ENCODE results near the gene JMJD4.

Gene JMJD4

DNA sequence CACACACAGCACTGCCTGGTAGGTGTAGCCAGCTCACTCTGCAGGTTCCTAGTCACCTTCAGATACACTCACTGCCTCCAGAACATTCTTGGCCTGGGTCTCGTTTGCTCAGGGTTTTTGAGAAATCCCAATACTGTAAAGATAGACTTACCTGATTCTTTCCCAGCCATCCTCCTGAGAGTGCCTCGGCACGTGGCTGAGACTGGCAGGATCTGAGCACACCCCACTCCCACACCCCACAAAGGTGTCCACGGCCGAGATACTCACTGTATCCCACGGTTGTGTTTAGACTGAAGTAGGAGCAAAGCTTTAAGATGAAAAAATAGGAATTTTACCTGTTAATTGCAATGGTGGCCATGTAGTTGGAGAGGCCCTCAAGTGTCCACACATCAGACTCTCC, 33.5 kb upstream of the JMJD4 start:
- no peak for DNase-seq

DNA sequence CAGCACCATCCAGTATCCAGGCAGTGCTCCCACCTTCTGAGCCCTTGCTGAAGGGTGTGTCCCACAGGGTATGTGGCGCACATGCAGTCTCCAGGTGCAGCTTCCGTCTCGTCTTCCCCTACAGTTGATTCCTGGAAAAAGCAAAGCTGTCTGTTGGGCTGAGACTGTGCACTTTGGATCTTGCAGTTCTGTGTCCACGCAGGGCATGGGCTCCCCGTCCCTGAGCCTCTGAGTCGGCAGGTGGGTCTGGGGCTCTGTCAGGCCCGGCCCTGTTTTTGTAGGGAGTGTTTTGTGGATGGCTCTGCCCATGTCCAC, 33.0 kb upstream of the JMJD4 start:
- DNase-seq = no peak

GRCh38 chr1:227767401-227768124, 32.5 kb upstream of the JMJD4 start:
- DNase-seq = no peak

DNA sequence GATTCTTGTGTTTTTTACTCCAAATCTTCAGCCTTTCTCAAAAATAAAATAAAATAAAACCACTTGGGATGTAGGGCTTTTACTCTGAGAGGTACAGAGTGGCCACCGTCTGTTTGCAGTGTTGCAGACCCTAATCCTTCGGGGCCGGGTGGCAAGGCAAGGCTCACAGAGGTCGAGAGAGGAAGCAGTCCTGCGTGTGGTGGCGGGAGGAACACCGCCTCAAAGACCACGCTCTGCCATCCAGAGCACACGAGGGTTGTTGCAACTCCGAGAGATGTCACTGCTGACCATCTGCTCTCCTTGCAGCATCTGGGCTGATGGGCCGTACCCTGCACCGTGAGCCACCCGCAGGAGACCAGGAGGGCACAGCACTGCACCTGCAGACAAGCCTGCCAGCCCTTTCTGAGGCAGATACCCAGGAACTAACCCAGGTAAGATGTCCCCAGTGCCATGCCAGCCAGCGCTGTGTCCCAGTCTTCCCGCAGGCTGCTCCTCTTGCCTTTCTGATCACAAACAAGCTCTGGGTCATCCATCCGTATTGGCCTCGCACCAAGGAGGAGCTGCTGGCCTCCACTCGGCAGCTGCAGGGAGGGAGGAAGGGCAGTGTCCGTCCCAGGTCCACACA, 31.7 kb upstream of the JMJD4 start:
- DNase-seq = no peak

GRCh38 chr1:227766015-227766634, 31.0 kb upstream of the JMJD4 start:
- DNase-seq = peak; percentile 40 to 47

DNA sequence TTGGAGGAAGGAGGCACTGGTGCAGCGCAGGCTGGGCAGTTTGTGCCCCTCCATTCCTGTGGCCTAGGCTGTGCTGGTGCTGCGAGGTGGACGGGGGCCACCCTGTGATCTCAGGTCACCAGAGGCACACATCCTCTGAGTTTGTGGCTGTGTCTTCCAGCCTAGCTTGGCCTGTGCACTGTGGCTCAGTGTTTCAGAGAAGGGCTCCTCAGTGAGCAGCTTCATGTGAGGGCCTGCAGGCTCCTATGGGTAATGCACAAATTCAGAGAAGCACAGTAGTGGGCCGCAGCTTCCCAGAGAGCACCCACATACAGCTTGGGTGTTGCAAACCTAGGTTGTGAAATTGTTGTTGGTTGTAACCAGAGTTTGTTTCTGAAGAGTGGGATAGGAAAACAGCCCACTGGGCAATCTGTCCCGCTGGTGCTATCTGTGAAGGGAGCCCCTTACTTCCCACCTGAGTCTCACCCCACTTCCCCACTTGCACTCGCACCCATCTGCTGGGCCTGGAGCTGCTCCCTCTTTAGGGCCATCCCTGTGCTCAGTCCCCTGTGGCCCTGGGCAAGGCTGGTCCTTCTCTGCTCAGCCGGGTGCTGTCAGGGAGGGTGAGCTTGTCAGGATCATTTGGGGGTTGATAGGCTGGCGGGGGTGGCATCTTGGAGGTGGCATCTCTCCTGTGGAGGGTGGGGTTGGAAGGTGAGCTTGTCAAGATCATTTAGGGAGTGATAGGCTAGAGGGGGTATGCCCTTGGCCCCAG, 30.3 kb upstream of the JMJD4 start:
- no peak for DNase-seq

- DNase-seq = no peak
Observed at GRCh38 chr1:227764019-227764391, 28.9 kb upstream of the JMJD4 start.

DNA sequence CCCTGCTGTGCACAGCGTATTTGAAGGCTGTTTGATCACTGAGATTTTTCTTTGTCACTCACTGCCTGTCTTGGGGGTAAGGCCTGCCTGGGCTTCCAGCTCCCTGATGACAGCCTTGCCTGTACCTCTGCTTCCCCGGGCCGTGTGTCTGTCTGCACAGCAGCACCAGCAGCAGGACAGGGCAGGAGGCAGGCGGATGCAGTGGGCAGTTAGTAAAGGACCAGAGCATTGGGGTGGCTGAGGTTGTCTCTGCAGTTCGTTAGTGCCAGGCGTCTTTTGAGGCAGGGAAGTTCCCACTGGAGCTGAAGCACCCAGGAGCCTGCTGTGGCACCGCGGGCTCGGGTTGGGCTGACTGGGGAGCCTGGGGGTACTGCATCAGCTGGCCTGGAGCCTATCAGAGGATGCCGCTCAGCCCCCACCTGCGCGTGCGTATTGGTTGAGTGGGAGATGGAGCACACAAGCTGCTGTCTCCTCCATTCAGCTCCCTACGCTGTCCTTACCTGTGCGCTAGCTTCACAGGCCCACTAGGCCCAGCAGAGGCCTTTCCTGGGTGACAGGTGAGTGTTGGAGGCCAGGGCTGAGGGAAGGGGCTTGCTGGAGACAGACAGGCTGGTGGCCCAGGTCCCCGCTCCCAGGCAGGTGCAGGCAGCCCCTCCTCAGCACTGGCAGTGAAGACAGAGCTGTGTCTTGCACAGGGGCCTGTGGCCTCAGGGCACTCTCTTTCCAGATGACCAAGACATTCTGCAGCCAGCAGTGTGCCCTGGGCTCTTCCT, 28.3 kb upstream of the JMJD4 start:
- DNase-seq = no peak

DNA sequence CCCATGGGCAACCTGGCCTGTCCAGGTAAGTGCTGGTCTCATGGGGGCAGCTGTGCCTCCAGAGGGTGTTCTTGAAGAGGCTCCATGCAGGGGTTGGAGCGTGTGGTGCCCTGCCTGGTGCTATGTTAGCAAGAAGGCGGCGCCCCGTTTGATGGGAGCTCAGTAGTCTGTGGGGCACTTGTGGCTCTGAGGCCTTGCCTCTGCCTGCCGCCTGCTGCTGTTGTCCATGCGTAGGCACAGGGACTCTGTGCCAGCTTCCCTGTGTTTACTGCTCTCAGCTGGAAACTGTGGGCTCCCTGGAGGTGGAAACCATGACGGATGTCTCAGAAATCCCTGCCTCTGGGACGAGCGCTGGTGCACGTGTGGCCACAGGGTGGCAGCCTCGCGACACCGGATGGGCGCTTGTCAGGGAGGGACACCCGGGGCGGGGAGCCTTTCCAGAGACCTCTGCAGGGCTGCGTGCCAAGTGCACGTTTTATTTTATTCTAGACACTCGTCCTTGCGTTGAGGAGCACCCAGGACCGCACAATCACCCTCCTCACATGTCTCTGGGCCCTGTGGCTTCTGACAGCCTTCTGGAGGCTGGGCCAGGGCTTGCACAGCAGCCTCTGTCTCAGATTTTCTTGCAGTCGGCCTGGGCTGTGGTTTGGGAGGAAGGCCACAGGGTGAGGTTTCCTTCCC, 27.3 kb upstream of the JMJD4 start:
- DNase-seq = peak; percentile 82

DNA sequence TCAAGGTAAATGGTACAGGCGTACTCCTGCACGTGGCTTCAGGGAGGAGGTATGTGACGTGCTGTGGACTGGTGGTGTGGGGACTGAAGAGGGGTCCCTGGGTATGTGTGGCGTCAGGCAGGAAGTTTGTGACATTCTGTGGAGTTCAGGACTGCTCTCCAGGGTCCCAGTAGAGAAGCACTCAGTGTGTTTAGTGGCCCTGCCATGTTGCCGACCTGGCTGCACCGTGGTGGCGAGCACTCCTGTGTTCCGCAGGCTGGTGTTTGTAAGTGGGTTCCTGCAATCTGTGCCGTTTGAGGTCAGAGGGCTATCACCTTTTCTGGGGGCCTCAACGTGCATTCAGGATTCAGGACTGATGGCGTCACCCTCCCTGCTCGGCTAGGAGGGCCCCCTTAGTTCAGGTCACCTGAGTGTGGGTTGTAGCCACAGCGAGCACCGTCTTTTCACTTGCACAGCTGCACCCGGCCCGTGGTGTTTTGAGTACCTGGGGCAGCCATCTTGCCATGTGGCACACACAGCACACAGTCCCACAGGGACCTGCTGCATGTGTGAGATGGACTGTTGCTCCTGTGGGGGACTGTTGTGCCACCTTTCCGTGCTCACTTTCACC, 26.6 kb upstream of the JMJD4 start:
- no peak for DNase-seq

DNA sequence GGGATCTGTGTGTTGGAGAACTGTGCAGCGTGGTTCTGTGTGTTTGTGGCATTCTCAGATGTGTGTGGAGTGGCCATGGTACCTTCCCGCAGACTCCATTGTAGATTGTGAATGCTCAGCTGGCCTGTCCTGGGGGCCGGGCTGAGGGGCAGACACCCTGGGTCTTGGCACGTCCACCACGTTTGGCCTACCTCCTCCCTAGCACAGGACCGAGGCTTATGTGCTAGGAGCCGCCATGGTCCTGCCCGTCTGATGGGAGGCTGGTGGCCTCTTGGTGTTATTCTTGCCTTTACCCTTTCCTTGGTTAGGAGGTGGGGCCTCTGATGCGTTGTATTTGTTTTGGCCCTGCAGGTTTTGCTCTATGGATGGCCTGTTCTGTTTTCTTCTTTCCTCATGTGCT, 25.3 kb upstream of the JMJD4 start:
- no peak for DNase-seq

DNA sequence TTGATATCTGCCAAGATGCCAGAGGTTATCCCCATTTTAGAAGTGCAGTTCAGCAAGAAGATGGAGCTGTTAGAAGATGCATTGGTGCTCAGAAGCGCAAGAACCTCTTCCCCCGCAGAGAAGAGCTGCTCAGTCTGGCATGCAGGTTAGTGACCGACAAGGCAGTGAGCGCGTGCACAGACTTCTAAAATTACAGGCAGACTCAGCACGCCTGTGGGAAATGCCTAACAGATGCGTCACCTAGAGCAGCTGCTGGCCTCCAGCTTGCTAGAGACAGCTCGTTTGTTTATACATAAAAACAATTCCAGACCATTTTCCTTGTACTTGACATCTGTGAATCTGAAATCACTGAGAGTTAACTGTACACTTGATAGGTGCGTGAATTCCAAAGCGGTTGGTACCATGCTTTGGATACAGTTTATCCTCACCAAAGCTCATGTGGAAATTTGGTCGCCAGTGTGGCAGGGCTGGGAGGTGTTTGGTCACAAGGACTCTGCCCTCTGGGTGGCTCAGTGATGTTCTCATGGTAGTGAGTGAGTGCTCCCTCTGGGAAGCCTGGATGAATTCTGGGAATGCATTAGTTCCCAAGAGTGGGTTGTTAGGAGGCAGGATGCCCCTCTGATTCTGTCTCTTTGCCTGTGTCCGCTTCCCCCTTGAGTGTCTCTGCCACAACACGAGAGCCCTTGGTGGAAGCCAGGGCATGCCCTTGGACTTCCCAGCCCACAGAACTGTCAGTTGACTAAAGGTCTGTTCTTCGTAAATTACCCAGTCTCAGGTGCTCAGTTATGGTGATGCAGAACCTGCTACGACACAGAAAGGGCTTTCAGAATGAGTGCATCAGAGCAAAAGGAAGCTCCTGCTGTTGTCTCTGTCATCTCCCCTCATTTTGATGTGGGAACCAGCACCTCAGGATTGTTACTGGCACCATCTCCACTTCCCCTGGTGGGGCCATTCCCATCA, 24.5 kb upstream of the JMJD4 start:
- no peak for DNase-seq

DNA sequence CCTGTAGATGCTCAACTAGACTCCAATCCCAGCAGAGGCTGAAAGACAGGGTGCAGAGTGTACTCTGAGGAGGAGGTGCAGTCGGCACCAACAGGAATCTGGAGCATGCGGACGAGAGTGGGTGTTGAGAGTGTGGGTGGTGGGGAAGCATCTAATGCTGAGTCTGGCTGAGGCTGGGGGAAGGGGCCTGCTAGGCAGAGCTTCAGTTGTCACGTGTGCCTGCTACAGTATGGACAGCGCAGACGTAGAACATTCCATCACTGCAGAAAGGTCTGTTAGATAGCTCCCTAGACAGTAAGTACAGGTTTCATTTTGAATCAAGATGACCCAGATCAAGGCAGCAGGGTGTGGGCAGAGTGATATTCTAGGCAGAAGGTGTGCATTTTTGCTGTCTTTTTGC, 23.3 kb upstream of the JMJD4 start:
- DNase-seq = no peak

GRCh38 chr1:227757781-227758180, 22.7 kb upstream of the JMJD4 start:
- no peak for DNase-seq

DNA sequence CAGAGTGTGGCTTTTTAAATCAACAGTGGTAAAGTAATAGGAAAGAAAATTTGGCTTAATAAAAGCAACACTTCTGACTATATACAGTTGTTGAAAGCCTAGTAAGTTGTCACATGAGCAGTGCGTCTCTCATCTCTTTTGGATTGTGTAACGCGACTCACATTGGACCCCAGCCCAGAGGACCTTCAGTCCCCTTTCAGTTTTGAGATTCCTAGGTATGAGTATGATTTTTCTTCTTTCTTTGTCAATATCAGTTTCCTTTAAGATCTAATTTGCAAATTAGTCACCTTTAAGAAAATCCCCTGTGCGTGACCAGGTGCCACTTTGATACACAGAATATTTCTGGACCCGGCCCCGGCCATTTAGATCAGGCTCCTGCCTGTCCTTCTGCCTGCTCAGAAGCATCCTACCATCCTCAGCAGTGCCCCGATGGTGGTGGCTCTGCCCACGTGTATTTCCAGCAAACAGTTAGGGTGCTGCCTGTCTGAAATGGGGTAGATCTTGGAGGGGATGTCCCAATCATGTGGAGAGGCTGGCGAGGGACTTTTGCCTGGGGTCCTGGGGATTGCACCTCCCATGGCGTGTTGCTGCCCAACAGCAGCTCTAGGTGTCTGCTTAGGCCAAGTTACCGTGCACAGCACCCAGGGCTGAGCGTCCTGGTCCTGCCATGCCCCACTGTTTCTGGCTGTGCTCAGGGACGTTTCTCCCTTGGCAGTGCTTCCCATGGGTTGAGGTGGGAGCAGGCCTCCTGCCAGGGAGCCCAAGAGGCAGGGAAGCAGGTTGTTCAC, 21.3 kb upstream of the JMJD4 start:
- no peak for DNase-seq

GRCh38 chr1:227754958-227755357, 19.9 kb upstream of the JMJD4 start:
- DNase-seq = no peak

DNA sequence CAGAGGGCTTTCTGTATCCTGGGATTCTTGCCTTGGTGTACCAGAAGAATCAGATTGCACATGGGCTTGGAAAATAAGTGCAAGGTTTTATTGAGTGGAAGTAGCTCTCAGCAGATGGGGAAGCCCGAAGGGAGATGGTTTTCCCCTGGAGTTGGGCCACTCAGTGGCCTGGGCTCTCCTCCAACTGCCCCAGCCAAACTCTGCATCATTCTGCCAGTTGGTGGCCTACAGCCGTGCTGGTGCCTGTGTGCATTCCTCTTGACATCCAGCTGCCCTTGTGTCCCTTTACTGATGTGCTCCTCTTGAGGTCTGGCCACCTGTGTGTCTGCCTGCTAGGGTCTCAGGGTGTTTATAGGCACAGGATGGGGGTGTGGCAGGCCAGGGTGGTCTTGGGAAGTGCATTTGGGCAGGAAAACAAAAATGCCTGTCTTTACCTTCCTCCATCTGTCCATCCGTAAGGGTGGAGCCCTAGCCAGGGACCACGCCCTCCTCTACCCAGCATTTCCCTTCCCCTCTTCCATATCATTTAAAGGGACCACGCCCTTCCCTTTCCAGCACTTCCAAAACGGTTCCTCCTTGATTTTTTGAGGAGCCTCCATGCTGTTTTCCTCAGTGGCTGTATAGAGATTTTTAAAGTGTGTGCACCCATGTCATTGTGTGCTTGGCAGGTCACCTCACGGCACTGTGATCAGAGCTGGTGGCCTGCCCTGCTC, 19.1 kb upstream of the JMJD4 start:
- no peak for DNase-seq

- DNase-seq = no peak
Observed at GRCh38 chr1:227749916-227750710, 15.0 kb upstream of the JMJD4 start.

Data from activated CD4-positive, alpha-beta T cell treated with anti-CD3 and anti-CD28 coated beads, Interleukin-2, amount 50 U/mL, for 4 hours (primary cell).